GM10248 (cell line): Measurements from ENCODE around the gene FZR1.

Experiments
- CTCF ChIA-PET: fragments of 300-600 bp; sonication (Branson Sonifier 250); formaldehyde crosslinking; extraction: SDS; loops from one replicate; lab custom pipeline; 2021; ENCODE audit warnings: antibody characterized with exemption; lab: Yijun Ruan, JAX
- POLR2A ChIA-PET: fragments of 350-650 bp; sonication (Branson Sonifier 250); formaldehyde crosslinking; extraction: SDS; loops from one replicate; lab custom pipeline; 2020; ENCODE audit warnings: antibody characterized with exemption; lab: Yijun Ruan, JAX
- DNase-seq: peaks from one replicate; pipeline ENCODE4 v3.0.0; 2012; ENCODE audit errors: extremely low spot score
- TF ChIP-seq, protein P1 (sequence below): IDR thresholded peaks from 2 replicates; pipeline ENCODE4 v1.5.1; 2012; ENCODE audit warnings: mild to moderate bottlenecking, low read depth; ENCODE audit errors: extremely low read depth, missing control alignments, control extremely low read depth

The FZR1 gene

GRCh38 chr19:3554254-3555083 is 48.4 kb downstream of the FZR1 start:
- DNase-seq: no peak
- TF ChIP-seq, protein P1, sequence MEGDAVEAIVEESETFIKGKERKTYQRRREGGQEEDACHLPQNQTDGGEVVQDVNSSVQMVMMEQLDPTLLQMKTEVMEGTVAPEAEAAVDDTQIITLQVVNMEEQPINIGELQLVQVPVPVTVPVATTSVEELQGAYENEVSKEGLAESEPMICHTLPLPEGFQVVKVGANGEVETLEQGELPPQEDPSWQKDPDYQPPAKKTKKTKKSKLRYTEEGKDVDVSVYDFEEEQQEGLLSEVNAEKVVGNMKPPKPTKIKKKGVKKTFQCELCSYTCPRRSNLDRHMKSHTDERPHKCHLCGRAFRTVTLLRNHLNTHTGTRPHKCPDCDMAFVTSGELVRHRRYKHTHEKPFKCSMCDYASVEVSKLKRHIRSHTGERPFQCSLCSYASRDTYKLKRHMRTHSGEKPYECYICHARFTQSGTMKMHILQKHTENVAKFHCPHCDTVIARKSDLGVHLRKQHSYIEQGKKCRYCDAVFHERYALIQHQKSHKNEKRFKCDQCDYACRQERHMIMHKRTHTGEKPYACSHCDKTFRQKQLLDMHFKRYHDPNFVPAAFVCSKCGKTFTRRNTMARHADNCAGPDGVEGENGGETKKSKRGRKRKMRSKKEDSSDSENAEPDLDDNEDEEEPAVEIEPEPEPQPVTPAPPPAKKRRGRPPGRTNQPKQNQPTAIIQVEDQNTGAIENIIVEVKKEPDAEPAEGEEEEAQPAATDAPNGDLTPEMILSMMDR: no peak
- POLR2A ChIA-PET: interaction anchor here (0.6 to 0.7 kb wide), 4 partner anchors 11 to 943 kb away, joined by 3 to 6 read pairs (median 4); no protein-coding TSS in a partner anchor
- CTCF ChIA-PET: interaction anchor here (1.0 to 7.4 kb wide), 2 partner anchors 9 to 54 kb away, joined by 3 to 68 read pairs; no protein-coding TSS in a partner anchor

DNA sequence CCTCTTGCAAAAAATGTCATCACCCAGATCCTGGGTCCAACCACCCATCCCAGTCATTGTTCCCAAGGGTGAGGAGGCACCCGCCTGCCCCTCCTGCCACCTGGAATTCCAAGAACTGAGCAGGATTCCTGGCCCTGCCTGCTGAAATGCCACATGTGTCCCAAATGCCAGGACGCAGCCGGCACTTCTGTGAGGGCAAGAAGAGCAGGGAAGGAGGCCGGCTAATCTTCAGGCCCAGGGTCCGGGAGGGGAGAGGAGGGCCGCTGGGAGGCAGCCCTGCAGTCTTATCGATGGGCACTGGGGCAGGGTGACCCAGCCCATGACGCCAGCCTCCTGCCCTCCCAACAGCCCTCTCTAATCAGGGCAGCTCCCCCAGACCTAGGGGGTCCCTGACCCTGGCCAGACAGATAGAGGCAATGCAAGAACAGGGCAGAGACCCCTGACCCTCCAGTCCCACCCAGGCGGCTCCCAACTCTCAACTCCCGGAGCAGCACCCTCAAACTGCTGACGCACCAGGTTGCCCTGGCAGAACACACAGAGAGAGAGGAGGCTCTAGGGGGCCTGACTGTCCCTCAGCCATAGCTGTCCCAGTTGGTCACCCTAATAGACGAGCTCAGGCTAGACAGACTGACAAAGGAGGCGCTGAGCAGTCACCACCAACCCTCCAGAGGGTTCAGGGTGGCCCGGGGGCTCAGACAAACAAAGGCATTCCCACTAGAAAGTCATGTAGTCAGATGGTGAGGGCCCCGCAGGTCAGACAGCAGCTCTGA is 49.7 kb downstream of the FZR1 start:
- no peak for DNase-seq
- ChIA-PET CTCF (interaction anchor here (1.1 to 7.4 kb wide), 5 partner anchors 10 to 251 kb away, joined by 3 to 68 read pairs (median 5); no protein-coding TSS in a partner anchor), POLR2A (interaction anchor here (0.5 to 0.8 kb wide), 2 partner anchors 73 to 135 kb away, joined by 4 read pairs; no protein-coding TSS in a partner anchor)
- TF ChIP-seq, protein P1: no peak

DNA sequence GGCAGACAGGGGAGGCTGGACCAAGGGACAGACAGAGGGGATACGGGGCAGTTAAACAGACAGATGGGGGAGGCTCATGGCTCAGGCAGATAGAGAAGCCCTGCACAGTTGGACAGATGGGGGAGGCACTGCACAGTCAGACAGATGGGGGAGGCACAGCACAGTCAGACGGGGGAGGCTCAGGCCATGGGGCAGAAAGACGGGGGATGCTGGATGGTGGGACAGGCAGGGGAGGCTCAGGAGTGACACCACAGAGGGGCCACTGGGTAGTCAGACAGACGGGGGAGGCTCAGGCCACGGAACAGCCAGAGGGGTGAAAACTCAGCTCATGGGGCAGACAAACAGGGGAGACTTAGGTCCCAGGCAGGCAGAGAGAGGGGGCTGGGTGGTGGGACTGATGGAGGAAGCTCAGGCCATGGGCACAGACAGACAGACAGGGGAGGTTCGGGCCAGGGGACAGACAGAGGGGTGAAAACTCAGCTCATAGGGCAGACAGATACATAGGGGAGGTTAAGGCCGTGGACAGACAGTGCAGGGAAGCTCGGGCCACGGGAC is 50.4 kb downstream of the FZR1 start:
- ChIA-PET CTCF (interaction anchor here (1.1 to 7.4 kb wide), 5 partner anchors 11 to 252 kb away, joined by 3 to 68 read pairs (median 5); no protein-coding TSS in a partner anchor), POLR2A (interaction anchor here (0.5 to 0.8 kb wide), 4 partner anchors 68 to 436 kb away, joined by 3 to 4 read pairs (median 4); no protein-coding TSS in a partner anchor)
- TF ChIP-seq, protein P1: no peak
- DNase-seq: no peak

DNA sequence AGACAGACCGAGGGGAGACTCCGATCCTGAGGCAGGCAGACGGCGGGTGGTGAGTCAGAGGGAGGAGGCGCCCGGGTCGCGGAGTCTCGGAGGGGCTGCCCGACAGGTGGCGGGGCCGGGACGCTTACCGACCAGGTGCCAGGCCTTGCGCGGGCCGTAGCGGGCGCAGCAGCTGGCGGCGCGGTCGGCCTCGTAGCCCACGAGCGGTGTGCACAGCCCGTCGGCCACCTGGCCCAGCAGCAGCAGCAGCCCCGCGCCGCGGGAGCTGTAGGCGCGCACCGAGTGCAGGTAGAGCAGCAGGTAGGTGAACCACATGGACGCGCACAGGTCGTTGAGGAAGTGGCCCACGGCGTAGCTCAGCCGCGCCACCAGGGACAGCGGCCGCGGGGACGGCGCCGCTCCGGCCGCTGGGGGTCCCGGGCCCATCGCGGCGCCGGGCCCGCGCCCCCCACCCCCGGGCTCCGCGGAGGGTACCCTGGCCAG is 50.9 kb downstream of the FZR1 start:
- TF ChIP-seq, protein P1: no peak
- POLR2A ChIA-PET: interaction anchor here (0.5 to 0.8 kb wide), 3 partner anchors 68 to 435 kb away, joined by 3 to 4 read pairs (median 3); no protein-coding TSS in a partner anchor
- no peak for DNase-seq
- CTCF ChIA-PET: interaction anchor here (1.1 to 7.4 kb wide), 6 partner anchors 11 to 252 kb away, joined by 3 to 68 read pairs (median 5); no protein-coding TSS in a partner anchor

- CTCF ChIA-PET: interaction anchor here (1.1 to 7.4 kb wide), 6 partner anchors 10 to 253 kb away, joined by 3 to 68 read pairs (median 5); no protein-coding TSS in a partner anchor
- DNase-seq: peak; percentile 100
- TF ChIP-seq, protein P1: no peak
- POLR2A ChIA-PET: no interaction called here
Measured at GRCh38 chr19:3557461-3558248, 51.5 kb downstream of the FZR1 start, which contains the start of gene MFSD12. Gene MFSD12, minus strand, starts transcription at chr19:3557586. Its CDS starts 183 bp downstream, at chr19:3557403.
